Measurements from ENCODE around the gene GAS2L3.
"Not testable (repeated sequence)": the region's sequence is repeated elsewhere in the genome, so short reads cannot be mapped to it uniquely, and the experiment has no call there.

The GAS2L3 gene

DNA sequence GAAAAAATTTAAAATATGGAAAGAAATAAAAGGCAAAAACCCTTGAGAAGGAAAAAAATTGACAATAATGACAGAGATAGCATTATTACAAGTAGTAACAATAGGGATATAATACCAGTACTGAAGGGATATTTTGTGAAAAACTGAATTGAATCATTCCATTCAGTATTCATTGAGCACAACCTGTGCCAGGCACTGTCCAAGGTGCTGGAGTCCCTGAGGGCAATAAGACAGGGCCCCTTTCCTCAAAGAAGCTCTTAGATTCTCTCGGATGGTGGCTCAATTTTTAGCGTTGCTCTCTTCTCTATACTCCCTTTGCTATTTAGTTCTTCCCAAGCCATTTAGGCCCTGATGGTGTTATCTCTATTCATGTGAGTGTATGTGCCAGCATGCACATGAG, 34.3 kb upstream of the GAS2L3 start:
- no peak overlapping the region for H3K4me3 ChIP-seq (ENCODE audit: low read depth, low read length)
- no peak for DNase-seq (ENCODE audit: low read depth)
- TF ChIP-seq, protein P1, sequence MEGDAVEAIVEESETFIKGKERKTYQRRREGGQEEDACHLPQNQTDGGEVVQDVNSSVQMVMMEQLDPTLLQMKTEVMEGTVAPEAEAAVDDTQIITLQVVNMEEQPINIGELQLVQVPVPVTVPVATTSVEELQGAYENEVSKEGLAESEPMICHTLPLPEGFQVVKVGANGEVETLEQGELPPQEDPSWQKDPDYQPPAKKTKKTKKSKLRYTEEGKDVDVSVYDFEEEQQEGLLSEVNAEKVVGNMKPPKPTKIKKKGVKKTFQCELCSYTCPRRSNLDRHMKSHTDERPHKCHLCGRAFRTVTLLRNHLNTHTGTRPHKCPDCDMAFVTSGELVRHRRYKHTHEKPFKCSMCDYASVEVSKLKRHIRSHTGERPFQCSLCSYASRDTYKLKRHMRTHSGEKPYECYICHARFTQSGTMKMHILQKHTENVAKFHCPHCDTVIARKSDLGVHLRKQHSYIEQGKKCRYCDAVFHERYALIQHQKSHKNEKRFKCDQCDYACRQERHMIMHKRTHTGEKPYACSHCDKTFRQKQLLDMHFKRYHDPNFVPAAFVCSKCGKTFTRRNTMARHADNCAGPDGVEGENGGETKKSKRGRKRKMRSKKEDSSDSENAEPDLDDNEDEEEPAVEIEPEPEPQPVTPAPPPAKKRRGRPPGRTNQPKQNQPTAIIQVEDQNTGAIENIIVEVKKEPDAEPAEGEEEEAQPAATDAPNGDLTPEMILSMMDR (IDR thresholded peaks at IDR 0.05; ENCODE audit: low read depth, low read length, missing control alignments), result no peak

DNA sequence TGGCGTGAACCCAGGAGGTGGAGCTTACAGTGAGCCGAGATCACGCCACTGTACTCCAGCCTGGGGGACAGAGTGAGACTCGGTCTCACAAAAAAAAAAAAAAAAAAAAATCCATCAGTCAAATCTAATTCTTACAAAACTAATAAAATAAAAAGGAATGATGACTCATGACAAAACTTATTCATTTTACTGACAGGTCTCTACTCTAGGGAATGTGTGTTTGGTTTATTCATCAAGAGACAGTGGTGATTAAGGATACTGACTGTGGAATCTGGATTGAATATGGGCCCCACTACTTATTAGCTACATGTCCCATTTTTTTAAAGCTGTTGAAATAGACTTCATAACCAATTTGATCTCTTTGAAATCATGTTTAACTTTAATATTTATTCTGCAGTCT, 29.3 kb upstream of the GAS2L3 start:
- TF ChIP-seq, protein P1 (IDR thresholded peaks at IDR 0.05; ENCODE audit: low read depth, low read length, missing control alignments), result no peak
- no peak for DNase-seq (ENCODE audit: low read depth)
- H3K4me3 ChIP-seq (ENCODE audit: low read depth, low read length), result no peak overlapping the region

DNA sequence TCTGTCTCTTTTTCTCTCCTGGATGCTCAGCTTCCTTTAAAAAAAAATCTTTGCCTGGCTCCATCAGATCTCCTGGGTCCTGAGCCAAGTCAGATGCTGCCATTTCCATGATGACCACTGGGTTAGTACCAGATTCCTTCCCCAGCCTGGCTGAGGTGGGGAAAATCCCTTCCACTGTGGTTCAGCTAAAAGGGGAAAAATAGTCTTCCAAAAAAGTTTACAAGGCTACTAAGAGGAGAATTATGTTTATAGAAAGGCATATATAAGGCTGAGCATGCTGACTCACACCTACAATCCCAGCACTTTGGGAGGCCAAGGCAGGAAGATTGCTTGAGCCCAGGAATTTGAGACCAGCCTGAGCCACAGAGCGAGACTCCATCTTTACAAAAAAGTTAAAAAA, 28.4 kb upstream of the GAS2L3 start:
- TF ChIP-seq, protein P1 (IDR thresholded peaks at IDR 0.05; ENCODE audit: low read depth, low read length, missing control alignments), result no peak
- DNase-seq (ENCODE audit: low read depth), result no peak

DNA sequence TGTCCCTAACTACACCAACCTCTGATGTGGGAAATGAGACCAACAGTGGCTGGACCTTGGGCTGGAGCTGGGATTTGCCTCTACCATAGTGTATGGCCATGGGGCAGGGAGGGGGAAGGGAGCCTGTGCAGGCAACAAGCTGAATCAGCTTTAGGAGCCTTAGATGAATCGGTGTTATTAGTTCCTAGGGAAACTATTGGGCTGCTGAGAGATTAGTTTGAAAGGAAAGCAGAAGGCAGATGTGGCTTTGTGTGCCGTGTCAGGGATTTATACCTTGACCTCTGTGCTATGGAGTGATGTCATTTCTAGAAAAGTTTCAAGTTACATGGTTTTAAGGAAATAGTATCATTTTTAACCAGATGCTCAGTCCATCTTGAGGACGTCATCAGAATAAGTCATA, 19.5 kb upstream of the GAS2L3 start:
- TF ChIP-seq, protein P1 (IDR thresholded peaks at IDR 0.05; ENCODE audit: low read depth, low read length, missing control alignments), result no peak
- no peak for DNase-seq (ENCODE audit: low read depth)
- H3K4me3 ChIP-seq (ENCODE audit: low read depth, low read length), result no peak overlapping the region

More for the DNA sequence above, 28.4 kb upstream of the GAS2L3 start:
- no peak overlapping the region for H3K4me3 ChIP-seq (ENCODE audit: low read depth, low read length)

DNA sequence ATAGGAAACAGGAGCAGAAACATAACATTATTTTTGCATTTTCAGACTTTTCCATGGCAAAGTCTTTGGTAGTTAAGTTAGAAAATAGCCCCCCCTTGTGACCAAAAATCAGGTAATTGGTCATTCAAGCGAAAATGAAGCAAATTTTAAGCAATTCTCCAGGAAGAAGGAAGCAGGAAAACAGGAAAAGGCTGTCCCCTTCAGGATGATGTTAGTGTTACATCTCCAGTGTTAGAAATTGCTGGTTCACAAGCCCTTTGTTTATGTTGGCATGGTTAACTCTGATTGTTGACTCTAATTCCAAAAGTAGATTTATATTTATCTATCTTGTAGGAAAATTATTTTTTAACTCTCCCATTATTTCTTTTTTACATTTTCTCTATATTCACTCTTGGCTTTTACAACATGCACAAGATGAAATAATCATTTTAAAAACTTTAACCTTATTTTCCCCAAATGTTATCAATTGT, 18.8 kb upstream of the GAS2L3 start:
- peak; percentile 15 for DNase-seq (ENCODE audit: low read depth)
- no peak overlapping the region for H3K4me3 ChIP-seq (ENCODE audit: low read depth, low read length)
- TF ChIP-seq, protein P1 (IDR thresholded peaks at IDR 0.05; ENCODE audit: low read depth, low read length, missing control alignments), result peak; percentile 51

DNA sequence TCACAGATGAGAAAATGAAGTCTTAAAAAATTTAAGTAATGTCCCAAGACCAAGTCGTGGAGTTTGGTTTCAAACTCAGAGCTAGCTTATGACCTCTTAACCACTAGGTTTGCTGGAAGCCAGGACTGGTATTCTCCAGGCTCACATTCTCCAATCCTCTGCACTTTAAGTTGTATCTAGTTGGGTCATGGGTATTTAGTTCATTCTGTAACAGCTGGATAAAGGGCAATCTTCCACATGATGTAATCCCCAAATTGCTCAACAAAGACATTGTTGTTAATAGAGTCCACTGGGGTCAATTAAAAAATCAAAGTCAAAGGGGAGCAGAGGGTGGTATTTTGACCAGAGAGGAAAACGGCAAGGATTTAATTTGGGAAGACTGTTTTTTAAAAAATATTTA, 17.8 kb upstream of the GAS2L3 start:
- TF ChIP-seq, protein P1 (IDR thresholded peaks at IDR 0.05; ENCODE audit: low read depth, low read length, missing control alignments), result no peak
- H3K4me3 ChIP-seq (ENCODE audit: low read depth, low read length), result no peak overlapping the region
- DNase-seq (ENCODE audit: low read depth), result no peak

DNA sequence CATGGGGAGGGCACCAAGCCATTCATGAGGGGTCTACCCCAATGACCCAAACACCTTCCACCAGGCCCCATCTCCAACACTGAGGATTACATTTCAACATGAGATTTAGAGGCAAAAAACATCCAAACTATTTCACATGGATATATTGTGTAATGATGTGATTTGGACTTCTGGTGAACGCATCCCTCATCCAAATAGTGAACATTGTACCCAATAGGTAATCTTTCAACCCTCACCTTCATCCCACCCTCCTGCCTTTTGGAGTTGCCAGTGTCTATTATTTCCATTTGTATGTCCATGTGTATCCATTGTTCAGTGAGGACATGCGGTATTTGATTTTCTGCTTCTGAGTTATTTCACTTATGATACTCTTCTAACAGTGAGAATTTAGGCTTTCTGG, 16.1 kb upstream of the GAS2L3 start:
- TF ChIP-seq, protein P1 (IDR thresholded peaks at IDR 0.05; ENCODE audit: low read depth, low read length, missing control alignments), result no peak
- no peak for DNase-seq (ENCODE audit: low read depth)
- no peak overlapping the region for H3K4me3 ChIP-seq (ENCODE audit: low read depth, low read length)

DNA sequence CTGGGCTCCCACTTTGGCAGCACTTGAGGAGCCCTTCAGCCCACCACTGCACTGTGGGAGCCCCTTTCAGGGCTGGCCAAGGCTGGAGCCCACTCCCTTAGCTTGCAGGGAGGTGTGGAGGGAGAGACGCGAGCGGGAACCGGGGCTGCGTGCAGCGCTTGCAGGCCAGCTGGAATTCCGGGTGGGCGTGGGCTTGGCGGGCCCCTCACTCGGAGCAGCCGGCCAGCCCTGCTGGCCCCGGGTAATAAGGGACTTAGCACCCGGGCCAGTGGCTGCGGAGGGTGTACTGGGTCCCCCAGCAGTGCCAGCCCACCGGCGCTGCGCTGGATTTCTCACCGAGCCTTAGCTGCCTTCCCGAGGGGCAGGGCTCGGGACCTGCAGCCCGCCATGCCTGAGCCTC, 14.2 kb upstream of the GAS2L3 start:
- DNase-seq (ENCODE audit: low read depth); H3K4me3 ChIP-seq (ENCODE audit: low read depth, low read length): not testable (repeated sequence)
